ENCODE measurements around the gene CTLA4. TPM values are rescaled to one million over a fixed set of nuclear protein-coding genes. Genes with fewer than 3 reads are reported as not detected.

Gene CTLA4
- total and polyA plus RNA-seq, 12 donors: 0.13 to 1.6 (median 0.61) TPM; not detected in 4

- Histone ChIP-seq H3K9me3 (no peaks in the 10 kb centered on the region), H3K27me3 (no peaks in the 10 kb centered on the region), H3K36me3 (no peaks in the 10 kb centered on the region), H3K27ac (no peak overlapping the region), H3K4me1 (peaks cover 0 to 21% (median 0%) of the 10 kb centered on the region in 9 donors), H3K4me3 (no peak overlapping the region)
- WGBS, 2 donors: 83 to 91% methylated on average over 1 of the region's 1 CpG
- no peak for TF ChIP-seq CTCF (IDR thresholded peaks at IDR 0.05)
- DNase-seq (no peak), ATAC-seq (peak in 2 of 8 donors; percentile 19 to 24)
- intact Hi-C loops (cut with DNase I): no loop called here
Observed at GRCh38 chr2:203882551-203882950, 15.0 kb downstream of the CTLA4 start.

- 89 to 95% methylated on average over 3 of the region's 3 CpGs for WGBS, 2 donors
- no peak overlapping the region for H3K4me3 ChIP-seq
- H3K27me3 ChIP-seq: no peaks in the 10 kb centered on the region
- peak overlapping the region in 3 of 10 donors; percentile 26 to 62 (median 43) for H3K27ac ChIP-seq
- ATAC-seq (no peak), DNase-seq (no peak)
- H3K4me1 ChIP-seq: peaks cover 0 to 36% (median 0%) of the 10 kb centered on the region in 9 donors
- intact Hi-C loops (cut with DNase I): no loop called here
- no peaks in the 10 kb centered on the region for H3K36me3 ChIP-seq
- no peaks in the 10 kb centered on the region for H3K9me3 ChIP-seq
- no peak for TF ChIP-seq CTCF (IDR thresholded peaks at IDR 0.05)
Observed at GRCh38 chr2:203886661-203887151, 19.1 kb downstream of the CTLA4 start.

- TF ChIP-seq CTCF (IDR thresholded peaks at IDR 0.05): no peak
- DNase-seq (no peak), ATAC-seq (peak in 3 of 8 donors; percentile 50 to 61 (median 52))
- H3K4me1 ChIP-seq: peaks cover 0 to 39% (median 0%) of the 10 kb centered on the region in 9 donors
- no peaks in the 10 kb centered on the region for H3K9me3 ChIP-seq
- H3K4me3 ChIP-seq: no peak overlapping the region
- H3K36me3 ChIP-seq: no peaks in the 10 kb centered on the region
- intact Hi-C loops (cut with DNase I): no loop called here
- peak overlapping the region in 2 of 10 donors; percentile 3 to 62 for H3K27ac ChIP-seq
- no peaks in the 10 kb centered on the region for H3K27me3 ChIP-seq
Observed at GRCh38 chr2:203887677-203888076, 20.1 kb downstream of the CTLA4 start.

- WGBS, 2 donors: 96 to 97% methylated on average over 1 of the region's 1 CpG
Observed at GRCh38 chr2:203889542-203889941, 22.0 kb downstream of the CTLA4 start.

More at GRCh38 chr2:203889542-203889941, 22.0 kb downstream of the CTLA4 start:
- H3K9me3 ChIP-seq: no peaks in the 10 kb centered on the region
- H3K27ac ChIP-seq: no peak overlapping the region
- no peak overlapping the region for H3K4me3 ChIP-seq
- H3K27me3 ChIP-seq: no peaks in the 10 kb centered on the region
- no peak for ATAC-seq
- DNase-seq: no peak
- no peak for TF ChIP-seq CTCF (IDR thresholded peaks at IDR 0.05)
- intact Hi-C loops (cut with DNase I): no loop called here
- peaks cover 0 to 39% (median 0%) of the 10 kb centered on the region in 9 donors for H3K4me1 ChIP-seq
- no peaks in the 10 kb centered on the region for H3K36me3 ChIP-seq

Measured in heart right ventricle (tissue), 16 donors.